Stimulated activated CD8-positive, alpha-beta memory T cell treated with anti-CD3 and anti-CD28 coated beads, Interleukin-12 subunit alpha, Interleukin-12 subunit beta, amount 100 ng/mL, for 1 hour (primary cell): ENCODE results near the gene SMPDL3B.

Source experiments
- DNase-seq: peaks from one replicate; pipeline ENCODE4 v3.0.0-alpha.2; 2020; ENCODE audit warnings: low read depth

The SMPDL3B gene, protein sequence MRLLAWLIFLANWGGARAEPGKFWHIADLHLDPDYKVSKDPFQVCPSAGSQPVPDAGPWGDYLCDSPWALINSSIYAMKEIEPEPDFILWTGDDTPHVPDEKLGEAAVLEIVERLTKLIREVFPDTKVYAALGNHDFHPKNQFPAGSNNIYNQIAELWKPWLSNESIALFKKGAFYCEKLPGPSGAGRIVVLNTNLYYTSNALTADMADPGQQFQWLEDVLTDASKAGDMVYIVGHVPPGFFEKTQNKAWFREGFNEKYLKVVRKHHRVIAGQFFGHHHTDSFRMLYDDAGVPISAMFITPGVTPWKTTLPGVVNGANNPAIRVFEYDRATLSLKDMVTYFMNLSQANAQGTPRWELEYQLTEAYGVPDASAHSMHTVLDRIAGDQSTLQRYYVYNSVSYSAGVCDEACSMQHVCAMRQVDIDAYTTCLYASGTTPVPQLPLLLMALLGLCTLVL

DNA sequence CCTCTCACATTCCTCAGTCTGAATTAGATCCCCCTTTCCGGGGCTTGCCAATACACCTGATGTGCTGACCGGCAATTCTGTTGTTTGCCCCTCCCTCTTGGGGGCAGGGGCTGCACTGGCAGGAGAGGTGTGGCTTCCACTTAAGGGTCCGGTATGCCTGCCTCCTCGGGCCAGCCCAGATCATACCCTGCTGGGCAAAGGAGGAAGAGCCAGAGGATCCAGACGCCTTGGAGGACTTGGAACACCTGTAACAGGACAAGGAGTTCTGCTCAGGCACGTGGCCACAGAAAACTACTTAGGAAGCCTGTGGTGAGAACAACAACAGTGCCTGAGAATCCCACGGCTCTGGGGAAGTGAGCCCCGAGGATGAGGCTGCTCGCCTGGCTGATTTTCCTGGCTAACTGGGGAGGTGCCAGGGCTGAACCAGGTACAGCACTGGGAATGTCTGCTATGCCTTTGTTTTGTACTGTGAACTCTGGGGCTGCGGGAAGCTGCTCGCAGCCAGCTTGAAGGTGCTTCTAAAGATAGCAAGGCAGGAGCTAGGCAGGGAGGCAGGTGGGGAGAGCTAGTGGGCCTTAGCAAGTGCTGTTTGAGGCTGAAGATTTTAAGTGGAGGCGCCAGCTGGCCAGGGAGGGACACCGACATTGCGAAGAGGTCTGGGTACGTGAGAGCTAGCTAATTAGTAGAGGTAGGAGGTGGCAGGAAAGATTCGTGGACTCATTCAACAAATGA is at the start of gene SMPDL3B:
TSS of gene SMPDL3B (plus strand) at position 183 of the 732 bp plus-strand sequence. CDS start at position 367, 184 bp downstream.
- no peak for DNase-seq

DNA sequence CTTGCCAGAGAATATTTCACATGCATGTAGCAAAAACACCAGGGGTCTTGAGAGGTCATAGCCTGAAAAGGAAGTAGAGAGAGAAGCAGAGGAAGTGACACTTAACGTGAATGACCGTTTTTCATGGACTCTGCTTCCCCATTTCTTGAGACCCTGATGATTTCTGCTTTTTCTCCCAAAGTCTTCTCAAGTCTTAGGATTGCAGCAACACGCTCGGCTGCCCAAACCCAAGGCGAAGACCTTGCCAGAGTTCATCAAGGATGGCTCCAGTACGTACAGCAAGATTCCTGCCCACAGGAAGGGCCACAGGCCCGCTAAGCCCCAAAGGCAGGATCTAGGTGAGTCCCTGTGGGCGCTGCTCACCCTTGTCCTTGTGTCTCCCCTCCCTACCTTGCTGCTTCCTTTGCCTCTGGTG is 49.7 kb upstream of the SMPDL3B start:
- no peak for DNase-seq

DNA sequence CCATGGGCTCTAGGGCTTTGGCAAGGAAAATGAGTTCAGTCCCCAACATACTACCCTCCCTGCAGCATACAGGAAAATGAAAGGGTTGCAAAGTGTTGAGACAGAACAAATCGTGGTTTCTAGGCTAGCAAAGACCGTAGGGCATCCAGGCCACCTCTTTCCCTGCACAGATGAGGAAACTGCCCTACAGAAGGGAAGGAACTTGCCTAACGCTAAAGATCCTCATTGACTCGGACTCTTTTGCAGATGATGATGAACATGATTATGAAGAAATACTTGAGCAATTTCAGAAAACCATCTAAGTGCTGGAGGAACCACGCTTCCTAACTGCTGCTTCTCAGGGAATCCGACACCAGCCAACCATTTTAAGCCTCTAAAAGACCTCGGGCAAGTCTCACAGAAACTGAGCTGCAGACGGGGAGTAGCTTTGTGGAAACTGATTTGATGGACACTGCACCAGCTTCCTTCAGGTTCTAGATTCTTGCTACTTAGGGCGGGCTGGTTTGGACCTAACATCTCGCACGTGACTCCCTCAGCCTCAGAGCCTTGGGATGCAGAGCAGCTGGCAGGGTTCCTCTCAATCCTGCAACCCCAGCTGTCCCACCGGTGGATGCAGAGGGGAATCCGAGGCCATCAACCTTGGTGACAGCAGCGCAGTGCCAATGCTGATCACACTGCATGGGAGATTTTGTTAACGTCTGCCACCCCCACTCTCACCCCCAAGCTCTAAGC is 49.0 kb upstream of the SMPDL3B start:
- no peak for DNase-seq

DNA sequence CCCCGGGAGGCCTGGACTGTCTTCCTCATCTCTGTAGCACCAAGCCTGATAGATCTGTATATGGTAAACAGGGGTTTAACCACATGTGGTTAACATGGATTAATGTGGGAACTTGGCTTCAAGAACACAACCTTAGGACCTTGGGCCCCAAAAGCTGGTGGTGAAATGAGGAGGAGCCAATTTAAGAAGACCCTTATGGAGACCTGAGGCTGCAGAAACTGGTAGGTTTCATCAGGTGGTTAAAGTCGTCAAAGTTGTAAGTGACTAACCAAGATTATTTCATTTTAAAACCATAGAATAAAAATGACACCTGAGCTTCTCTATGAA is 48.5 kb upstream of the SMPDL3B start:
- DNase-seq = no peak

DNA sequence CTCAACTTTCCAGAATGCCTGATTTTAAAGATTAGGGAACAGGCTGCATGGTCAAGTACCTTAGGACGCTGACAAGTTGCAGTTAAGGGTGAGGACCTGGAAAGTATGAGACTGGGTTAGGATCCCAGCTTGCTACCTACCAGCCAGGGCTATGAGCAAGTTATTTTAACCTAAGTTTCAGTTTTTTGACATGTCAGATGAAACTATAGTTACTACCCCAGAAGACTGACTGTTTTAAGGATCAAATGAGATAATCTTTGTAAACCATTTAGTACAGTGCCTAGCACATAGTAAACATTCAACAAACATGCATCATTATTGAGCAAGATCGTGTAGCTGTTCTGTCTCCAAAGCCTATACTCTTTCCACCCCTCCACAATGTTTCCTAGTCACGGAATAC is 48.1 kb upstream of the SMPDL3B start:
- DNase-seq = no peak

DNA sequence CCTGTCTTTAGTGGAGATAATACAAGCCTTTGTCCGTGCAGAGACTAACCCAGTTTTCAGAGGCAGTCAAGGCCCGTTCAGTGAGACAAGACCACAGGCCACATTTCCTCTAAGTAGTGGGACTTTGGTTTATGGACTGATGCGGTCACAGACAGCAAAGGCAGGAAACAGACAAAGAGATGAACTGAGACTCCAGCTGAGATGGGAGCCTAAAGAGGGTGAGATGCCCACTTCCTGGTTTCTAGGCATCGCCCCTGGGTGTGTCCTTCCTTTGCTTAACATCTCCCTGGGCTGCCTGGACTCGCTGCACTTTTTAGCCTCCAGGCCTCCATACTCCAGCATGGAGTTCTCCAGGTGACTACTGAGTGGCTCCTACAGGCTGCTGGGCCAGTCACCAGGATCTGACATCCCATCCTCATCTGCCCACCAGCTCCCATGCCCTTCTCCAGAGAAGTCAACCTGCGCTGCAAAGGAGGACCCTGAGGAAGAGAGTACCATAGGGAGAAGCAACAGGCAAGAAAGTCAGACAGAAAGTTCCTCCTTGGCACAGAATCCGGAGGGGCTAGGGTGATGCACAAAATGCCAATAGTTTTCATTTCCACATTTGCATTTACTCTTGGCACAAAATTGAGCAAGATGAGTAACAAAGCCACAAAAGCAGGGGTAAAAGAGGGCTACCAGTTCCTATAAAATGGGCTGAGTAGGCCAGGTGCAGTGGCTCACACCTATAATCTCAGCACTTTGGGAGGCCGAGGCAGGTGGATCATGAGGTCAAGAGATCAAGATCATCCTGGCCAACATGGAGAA is 47.4 kb upstream of the SMPDL3B start:
- no peak for DNase-seq

DNA sequence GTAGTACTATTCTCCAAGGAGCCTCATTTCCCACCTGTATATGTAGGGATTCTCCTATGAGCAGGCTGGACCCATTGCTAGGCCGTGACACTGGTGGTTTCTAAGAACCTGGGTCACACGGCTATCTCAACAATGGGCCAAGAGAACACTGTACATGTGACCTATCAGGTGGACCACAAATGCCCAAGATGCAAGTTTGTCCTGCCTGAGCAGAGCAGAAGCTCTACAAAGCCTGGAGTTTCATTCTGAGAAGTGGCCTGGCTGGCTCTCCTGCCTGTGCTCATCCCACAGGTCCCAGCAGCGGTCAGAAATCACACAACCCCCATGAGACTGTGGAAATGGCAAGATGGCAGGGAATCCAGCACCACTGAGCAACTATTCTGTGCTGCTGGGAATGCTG is 45.3 kb upstream of the SMPDL3B start:
- no peak for DNase-seq

DNA sequence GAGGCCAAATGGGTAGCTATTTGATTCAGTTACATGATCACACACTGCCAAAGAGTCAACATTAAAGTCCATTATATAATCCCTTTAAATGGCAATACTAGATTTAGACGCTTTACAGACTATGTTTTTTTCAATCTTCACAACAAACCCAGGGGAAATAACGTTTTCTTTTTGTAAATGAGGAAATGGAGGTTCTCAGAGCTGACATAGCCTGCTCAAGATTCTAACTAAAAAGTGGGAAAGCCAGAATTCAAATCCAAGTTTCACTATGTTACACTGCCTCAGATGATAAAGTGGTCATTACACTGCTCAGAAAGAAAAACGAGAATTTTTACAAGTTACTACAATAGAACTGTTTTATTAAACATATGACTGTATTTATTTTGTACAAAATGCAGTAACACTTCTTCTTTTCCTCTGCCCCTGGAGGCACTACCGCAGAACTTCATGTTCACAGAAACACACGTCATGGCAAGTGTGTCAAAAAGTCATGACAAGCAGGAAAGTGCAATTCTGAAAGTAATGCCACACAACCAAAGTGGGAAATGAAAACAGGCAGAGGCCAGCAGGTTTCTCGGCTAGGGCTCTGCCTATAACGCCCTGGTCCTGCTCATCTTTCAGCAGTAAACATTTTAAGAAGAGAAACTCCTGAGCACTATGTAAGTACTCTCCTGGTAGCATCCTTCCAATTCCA is 43.5 kb upstream of the SMPDL3B start:
- DNase-seq = no peak

DNA sequence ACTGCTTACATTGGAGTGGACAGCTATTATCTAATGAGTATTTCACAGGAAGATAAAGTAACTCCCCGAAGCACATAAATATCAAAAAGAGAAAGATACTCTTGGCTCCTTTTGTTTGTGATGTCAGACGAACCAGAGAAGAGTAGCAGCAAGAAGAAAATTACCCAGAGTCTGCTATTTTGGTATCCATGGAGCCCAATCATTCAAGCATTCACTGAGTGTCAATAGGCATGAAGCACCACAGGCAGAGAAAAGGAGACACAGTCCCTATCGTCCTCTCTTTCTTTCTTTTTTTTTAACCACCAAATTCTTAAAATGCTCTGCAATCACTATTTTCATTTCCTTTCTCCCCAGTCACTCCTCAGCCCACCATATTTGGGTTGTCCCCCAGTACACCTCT is 40.3 kb upstream of the SMPDL3B start:
- DNase-seq = no peak

DNA sequence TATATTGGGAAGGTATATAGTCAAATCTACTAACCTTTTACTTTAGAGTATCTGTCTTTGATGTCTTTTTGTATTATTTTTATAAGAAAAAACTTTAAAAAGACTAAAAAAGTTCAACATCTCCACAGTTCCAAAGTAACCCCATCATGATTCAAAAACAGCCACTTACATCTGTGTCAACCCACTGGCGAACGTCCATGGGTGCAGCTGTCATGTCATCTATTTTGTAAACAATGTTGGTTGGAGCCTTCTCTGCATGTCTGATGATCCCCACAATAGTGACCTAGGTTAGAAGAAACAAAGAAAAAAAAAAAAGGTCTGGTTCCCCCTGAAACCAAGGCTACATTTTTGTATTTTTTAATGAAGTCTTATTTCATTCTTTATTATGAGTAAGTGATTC is 28.0 kb upstream of the SMPDL3B start:
- DNase-seq = no peak

DNA sequence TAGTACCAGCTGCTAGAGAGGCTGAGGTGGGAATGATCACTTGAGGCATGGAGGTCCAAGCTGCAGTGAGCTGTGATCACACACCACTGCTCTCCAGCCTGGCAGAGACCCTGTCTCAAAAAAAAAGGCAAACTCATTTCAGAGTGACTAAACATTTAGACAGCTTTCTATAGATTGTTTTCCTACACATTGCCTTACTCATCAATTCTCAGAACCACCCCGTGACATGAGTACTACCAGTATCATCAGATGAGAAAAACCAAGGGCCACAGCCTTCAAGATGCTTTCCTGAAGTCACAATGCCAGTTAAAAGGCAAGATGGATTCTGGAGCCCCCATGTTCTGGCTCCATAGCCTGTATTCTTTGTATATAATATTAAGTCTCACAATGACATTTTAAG is 22.4 kb upstream of the SMPDL3B start:
- DNase-seq = no peak

DNA sequence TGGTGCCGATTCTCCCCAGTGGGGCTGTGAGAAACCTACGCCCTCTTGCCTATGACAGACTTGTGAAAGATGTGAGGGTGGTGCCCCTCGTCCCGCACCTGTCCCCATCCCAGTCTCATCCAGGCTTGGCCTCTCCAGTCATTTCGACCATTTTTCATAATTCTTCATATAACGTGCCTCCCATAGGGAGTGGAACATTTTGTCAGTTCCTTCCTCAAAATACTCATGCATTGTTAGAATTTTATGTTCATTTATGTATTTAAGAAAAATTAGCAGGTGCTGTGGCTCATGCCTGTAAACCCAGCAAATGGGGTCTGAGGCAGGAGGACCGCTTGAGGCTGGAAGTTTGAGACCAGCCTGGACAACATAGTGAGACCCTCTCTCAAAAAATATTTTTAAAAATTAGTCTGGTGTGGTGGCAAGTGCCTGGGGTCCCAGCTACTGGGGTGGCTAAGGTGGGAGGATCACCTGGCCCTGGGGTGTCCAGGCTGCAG is 19.7 kb upstream of the SMPDL3B start:
- DNase-seq = no peak

DNA sequence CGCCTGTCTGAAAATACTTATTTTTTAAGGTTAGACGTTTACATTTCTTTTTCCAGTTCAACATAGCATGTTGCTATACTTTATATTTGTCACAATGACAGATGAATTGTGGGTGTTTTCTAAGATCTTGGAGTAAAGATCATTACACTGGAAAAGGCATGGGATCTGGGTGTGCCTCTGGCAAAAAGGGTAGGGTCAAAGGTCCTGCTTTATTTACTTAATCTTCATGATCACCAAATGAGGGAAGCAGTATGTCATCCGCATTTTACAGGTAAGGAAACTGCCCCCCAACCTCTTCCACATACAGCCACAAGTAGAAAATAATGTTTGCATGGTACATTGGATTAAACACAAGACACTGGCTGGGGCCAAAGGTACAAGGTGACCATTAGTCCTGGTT is 12.5 kb upstream of the SMPDL3B start:
- no peak for DNase-seq

DNA sequence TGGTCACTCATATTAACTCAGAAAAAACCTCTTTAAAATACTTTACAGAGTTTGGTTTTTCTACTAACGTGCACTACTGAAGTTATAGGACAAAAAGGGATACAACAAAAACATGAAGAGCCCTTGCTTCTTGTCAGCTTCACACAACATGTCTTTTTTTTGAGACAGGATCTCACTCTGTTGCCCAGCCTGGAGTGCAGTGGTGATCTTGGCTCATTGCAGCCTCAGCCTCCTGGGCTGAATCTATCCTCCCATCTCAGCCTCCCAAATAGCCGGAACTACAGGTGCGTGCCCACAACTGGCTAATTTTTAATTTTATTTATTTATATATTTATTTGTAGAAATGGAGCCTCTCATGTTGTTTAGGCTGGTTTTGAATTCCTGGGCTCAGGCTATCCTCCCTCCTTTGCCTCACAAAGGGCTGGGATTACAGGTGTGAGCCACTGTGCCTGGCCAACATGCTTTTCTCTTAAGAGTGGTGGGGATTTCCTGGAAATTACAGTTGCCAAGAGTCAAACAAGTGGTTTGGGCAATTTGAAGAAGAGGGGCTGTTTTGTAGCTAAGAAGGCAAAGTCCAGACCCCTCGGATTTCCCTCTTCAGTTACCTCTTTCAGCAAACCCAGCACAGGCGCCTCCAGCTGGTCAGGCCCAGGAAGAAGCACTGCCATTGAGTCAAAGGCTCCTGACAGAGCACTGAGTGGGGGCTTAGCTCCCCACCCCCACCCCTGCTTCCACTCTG is 6.4 kb upstream of the SMPDL3B start:
- no peak for DNase-seq

DNA sequence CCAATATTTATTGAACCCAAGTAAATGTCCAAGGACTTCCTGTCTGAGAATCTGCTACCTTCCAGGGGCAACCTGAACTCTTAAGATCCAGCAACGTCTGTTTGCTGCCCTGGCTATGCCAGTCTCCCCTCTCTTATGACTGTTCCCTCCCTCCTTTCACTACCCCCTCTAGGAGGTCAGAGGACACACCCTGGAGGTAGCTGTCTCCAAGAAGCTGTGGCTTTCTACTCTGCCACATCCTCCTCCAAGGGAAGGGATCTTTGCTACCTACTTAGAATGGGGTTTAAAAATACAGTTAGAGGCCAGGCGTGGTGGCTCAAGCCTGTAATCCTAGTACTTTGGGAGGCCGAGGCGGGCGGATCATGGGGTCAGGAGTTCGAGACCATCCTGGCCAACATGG is 3.6 kb upstream of the SMPDL3B start:
- DNase-seq = no peak

DNA sequence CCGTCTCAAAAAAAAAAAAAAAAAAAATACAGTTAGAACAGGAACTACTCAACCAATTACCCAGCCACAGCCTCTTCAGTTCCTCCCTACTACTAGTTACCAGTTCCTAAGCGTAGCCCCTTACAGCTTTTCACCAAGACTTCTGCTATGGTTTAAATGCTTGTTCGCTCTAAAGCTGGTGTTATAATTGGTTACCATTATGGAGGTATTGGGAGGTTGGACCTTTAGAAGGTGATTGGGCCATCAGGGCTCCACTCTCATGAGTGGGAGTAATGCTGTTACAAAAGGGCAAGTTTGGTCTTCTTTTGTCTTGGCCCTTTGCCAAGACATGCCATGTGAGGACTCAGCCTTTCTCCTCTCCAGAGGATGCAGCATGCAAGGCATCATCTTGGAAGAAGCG is 3.0 kb upstream of the SMPDL3B start:
- no peak for DNase-seq

DNA sequence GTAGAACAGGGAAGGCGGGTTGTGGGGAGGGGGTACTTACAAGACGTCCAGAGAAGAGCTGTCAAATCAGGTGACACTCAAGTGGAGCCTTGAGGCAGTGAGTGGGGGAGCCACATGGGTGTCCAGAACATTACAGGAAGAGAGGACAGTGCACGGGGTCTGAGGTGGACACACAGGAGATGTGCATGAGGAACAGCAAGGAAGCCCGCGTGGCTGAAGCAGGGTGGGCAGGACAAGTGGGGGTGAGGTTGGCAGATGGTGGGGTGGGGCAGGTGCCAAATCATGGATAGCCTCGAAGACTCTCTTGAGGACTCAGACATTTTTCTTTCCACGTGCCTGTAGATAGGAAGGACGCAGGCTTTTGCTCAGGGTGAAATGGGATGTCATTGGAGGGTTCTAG is 921 bp downstream of the SMPDL3B start:
- DNase-seq = no peak

DNA sequence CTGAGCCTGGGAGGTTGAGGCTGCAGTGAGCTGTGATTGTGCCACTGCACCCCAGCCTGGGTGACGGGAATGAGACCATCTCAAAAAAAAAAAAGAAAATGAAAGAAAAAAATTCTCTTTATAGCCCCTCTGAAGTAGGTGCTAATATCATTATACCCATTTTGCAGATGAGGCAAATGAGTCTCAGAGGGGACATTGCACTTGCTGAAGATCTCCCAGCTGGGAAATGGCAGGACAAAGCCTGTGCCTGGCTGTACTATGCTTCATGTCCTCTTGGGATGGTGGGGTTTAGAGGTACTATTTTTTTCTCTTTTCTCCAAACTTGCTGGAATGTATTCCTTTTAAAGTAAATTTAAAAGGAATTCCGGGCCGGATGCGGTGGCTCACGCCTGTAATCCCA is 1.6 kb downstream of the SMPDL3B start:
- DNase-seq = no peak

DNA sequence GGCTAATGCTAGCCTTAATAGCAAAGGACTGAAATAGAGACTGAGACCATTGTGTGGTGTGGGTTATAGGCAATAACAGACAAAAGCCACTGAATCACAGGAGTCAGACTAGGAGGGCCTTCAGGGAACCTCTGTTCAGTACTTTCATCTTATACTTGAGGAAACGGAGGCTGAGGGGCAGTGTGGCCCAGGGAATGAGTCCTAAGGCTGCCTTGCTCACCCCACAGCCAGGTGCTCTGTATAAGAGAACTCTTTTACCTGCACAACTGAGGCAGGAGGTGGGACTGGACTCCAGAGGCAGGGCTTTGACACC is 2.7 kb downstream of the SMPDL3B start:
- no peak for DNase-seq

DNA sequence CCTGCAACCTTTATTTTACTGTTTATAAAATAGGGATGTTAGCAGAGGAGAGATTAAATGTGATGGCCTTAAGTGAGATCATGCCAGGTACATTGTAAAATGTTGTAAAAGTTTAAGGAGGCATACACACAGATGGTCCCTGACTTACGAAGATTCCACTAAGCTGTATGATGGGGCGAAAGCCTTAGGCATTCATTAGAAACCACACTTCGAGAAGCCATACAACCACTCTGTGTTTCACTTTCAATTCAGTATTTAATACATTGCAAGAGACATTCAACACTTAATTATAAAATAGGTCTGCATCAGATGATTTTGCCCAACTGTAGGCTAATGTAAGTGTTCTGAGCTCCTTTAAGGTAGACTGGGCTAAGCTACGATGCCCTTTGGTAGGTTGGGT is 3.7 kb downstream of the SMPDL3B start:
- no peak for DNase-seq

DNA sequence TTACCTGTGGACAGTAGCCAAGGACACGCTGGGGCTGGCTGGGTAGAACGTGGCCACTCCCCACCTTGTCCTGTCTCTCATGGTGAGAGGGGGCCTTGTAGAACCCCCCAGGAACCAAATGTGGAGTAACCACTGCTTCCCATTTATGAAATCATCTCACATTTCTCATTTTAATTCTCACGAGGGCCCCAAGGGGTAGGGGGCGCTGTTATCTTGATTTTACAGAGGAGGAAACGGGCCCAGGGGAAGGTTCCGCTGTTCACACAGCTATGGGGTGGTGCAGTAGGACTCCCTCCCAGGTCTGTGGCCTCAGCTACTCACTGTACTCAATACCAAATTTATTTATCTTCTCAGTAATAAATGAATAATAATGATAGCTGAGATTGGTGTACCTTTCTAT is 5.5 kb downstream of the SMPDL3B start:
- peak; percentile 68 for DNase-seq
